Psoas muscle (tissue), 8 donors: Measurements from ENCODE around the gene KASH5. TPM values are rescaled to one million over a fixed set of nuclear protein-coding genes. Genes with fewer than 3 reads are reported as not detected.

Experiments used
- ATAC-seq, 4 donors: fragments of 200-7000 bp; cut with Tn5 transposase; one replicate each; pipeline ENCODE4 v1.9.1; 2020; ENCODE audit warnings: moderate library complexity in 3 of 4, mild to moderate bottlenecking in 2 of 4
- DNase-seq, 2 donors: peaks; one replicate each; pipeline ENCODE4 v3.0.0-alpha.2; 2020
- H3K27ac ChIP-seq: fragments of 200-600 bp; one replicate; pipeline ENCODE4 v1.8.0; 2022
- H3K27me3 ChIP-seq, 3 donors: fragments of 200-600 bp in 1 of 3; one replicate each; pipeline versions ENCODE4 v1.6.1 to v1.8.0; 2013 to 2022; ENCODE audit warnings: low read length in 2 of 3, mild to moderate bottlenecking in 2 of 3, moderate library complexity in 1 of 3; ENCODE audit not compliant: insufficient read depth in 3 of 3
- H3K36me3 ChIP-seq, 2 donors: fragments of 200-600 bp in 1 of 2; one replicate each; pipeline versions ENCODE4 v1.6.1 to v1.8.0; 2013 to 2022; ENCODE audit warnings: low read depth in 1 of 2, mild to moderate bottlenecking in 1 of 2, moderate library complexity in 1 of 2; ENCODE audit not compliant: insufficient read depth in 1 of 2
- H3K4me1 ChIP-seq: fragments of 200-600 bp; one replicate; pipeline ENCODE4 v1.8.0; 2022
- H3K4me3 ChIP-seq: fragments of 200-600 bp; one replicate; pipeline ENCODE4 v1.8.0; 2022; ENCODE audit warnings: mild to moderate bottlenecking
- H3K9me3 ChIP-seq: fragments of 200-600 bp; one replicate; pipeline ENCODE4 v1.8.0; 2022
- WGBS, 3 donors: extraction: QIAGEN DNeasy Blood & Tissue Kit; methylation state at CpG; one replicate each; pipeline versions ENCODE4 v1.1.6 to v1.1.7; 2013; 5-methylcytosine and 5-hydroxymethylcytosine counted together
- intact Hi-C, 2 donors: fragments of 100-400 bp; cut with DNase I; formaldehyde crosslinking; loops; one replicate each; pipeline versions ENCODE4 v1.11.0 to v1.14.2; 2022
- polyA plus RNA-seq, 3 donors: library from polyadenylated mRNA; stranded (reverse); fragments of 200-250 nt; gene quantifications; one replicate each; pipeline ENCODE4 v1.2.3, GENCODE V29; 2013
- total RNA-seq, 4 donors: library from RNA; stranded (reverse); fragmentation: NEBNext Ultra II Directional in 2 of 4; extraction: Animal tissue kit (Norgen Biotek cat#: 25700) in 2 of 4; gene quantifications; one replicate each; pipeline versions ENCODE4 v1.2.1 to v1.2.4, GENCODE V29; 2021 to 2023
- TF ChIP-seq, protein P1 (sequence below): fragments of 200-600 bp; IDR thresholded peaks from one replicate; pipeline ENCODE4 v1.8.0; 2022; ENCODE audit warnings: antibody characterized with exemption
- donor health status: healthy with polysubstance abuse.
- donor health status: DM: no; HTN: no; CAD: no; lungs with moderate emphysema.
- donor health status: Bipolar disorder and iron deficiency.
- donor health status: healthy.
- donor health status: DM: yes; HTN: yes; CAD: no.
- donor health status: DM: no; HTN: no; CAD: no.
- donor health status: DM: no; HTN: no; CAD: no.
- donor health status: DM: yes; HTN: yes; CAD: no.

Gene KASH5
- total and polyA plus RNA-seq, 7 donors = not detected

DNA sequence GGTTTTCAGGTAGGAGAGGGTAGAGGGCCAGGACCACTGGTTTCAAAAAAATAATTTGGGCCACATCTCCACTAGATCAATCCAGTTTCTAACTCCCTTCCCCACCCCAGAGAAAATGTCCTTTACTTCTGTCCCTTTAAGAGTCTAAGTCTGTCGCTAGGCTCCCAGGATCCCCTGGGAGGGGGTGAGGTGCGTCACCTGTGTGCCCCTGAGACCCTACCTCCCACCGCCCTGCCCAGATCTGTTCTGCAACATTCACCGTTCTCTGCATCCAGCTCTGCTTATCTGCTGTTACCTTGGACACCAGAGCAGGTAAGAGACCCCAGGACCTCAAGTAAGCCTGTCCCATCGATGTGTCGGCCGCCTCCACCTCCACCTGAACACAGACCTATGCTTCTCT, 37.1 kb downstream of the KASH5 start, which contains the start of gene GFY:
GFY (plus strand) TSS at position 211 of the 400 bp plus-strand sequence. CDS start 1,043 bp downstream, outside the sequence.
- WGBS, 3 donors = 46 to 51% (median 49%) methylated on average over 7 of the region's 7 CpGs
- Histone ChIP-seq H3K4me3 (no peak within 1 kb of the TSS), H3K27me3 (peaks cover 0 to 97% (median 62%) of the 10 kb centered on the region in 3 donors), H3K9me3 (no peaks in the 10 kb centered on the region), H3K27ac (no peak within 1 kb of the TSS), H3K36me3 (no peaks in the 10 kb centered on the region), H3K4me1 (peaks cover 28% of the 10 kb centered on the region)
- TF ChIP-seq, protein P1, sequence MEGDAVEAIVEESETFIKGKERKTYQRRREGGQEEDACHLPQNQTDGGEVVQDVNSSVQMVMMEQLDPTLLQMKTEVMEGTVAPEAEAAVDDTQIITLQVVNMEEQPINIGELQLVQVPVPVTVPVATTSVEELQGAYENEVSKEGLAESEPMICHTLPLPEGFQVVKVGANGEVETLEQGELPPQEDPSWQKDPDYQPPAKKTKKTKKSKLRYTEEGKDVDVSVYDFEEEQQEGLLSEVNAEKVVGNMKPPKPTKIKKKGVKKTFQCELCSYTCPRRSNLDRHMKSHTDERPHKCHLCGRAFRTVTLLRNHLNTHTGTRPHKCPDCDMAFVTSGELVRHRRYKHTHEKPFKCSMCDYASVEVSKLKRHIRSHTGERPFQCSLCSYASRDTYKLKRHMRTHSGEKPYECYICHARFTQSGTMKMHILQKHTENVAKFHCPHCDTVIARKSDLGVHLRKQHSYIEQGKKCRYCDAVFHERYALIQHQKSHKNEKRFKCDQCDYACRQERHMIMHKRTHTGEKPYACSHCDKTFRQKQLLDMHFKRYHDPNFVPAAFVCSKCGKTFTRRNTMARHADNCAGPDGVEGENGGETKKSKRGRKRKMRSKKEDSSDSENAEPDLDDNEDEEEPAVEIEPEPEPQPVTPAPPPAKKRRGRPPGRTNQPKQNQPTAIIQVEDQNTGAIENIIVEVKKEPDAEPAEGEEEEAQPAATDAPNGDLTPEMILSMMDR = no peak
- intact Hi-C loops = no loop called here
- DNase-seq (no peak), ATAC-seq (no peak)

DNA sequence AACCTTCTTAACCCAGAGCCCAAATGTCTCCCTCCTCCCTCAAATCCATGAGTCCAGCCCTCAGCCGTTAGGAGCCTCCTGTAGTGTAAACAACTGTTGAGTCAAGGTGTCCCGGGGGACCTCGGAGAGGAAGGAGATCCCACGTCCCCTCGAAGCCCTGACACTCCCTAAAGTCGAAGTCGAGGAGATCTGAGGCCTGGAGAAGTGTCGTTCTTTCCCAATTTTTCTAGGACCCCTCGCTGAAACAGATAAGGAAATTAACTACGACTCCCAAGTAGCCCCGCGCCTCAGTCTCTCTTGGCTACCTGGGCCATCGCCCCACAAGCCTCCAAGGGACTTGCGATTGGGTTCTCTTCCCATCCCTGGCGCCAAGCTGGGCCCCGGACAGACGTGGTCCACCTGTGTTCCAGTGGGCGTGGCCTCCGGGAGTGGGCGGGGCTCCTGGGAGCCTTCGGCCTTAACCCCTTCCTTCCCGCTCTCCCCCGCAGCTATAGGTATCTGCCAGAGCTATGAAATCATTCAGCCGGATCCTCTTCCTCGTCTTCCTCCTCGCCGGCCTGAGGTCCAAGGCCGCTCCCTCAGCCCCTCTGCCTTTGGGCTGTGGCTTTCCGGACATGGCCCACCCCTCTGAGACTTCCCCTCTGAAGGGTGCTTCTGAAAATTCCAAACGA, 38.0 kb downstream of the KASH5 start:
- Histone ChIP-seq H3K36me3 (no peaks in the 10 kb centered on the region), H3K4me3 (no peak overlapping the region), H3K4me1 (peaks cover 25% of the 10 kb centered on the region), H3K9me3 (no peaks in the 10 kb centered on the region), H3K27me3 (peaks cover 0 to 97% (median 63%) of the 10 kb centered on the region in 3 donors), H3K27ac (no peak overlapping the region)
- TF ChIP-seq, protein P1 = no peak
- 3 to 4% (median 4%) methylated on average over 27 to 30 of the region's 30 CpGs for WGBS, 3 donors
- intact Hi-C loops = no loop called here
- no peak for DNase-seq
- no peak for ATAC-seq

DNA sequence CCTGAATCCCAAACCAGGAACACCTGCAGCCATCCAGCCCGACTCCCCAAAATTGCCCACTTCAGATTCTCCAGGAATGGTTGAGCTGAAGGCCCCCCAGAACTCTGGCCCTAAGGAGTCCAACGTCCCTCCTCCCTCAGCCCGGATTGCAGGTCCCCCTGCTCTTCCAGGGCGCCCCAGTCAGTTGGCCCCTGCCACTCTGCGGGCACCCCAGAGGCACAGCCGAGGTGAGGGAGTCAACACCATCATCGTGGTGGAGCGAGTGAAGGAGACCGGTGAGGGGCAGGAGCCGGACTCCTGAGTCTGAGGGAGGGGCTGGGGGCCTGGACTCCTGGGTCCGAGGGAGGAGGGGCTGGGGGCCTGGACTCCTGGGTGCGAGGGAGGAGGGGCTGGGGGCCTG, 39.3 kb downstream of the KASH5 start:
- peaks cover 0 to 97% (median 65%) of the 10 kb centered on the region in 3 donors for H3K27me3 ChIP-seq

DNA sequence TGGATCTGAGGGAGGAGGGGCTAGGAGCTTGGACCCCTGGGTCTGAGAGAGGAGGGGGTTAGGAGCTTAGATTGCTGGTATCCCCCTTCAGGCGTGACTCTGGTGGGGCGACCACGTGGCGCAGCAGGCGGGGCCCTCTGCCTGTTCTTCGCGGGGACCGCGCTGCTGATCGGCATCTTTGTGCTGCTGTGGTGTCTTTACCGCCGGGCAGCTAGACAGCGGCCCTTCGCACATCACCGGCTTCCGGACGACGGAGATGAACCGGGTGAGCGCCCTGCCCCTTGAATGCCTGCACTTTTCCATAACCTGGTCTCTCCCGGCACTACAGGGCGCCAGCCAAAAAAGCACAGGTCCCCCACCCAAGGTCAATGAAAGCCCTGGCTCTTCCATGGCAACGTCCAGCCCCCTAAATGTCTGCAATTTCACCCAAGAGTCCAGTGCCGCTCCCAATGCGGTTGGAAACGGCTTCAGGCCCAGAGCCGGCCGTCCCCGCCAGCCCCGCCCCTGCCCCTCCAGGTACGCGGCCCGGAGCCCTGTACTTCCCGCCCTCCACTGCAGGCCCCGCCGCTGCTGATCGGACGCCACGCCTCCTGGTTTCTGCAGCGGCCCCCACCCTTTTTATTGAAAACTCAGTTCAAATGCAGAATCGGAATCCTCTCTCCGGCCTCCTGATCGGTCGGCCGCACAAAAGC, 40.0 kb downstream of the KASH5 start:
- TF ChIP-seq, protein P1 = no peak
- intact Hi-C loops = no loop called here
- Histone ChIP-seq H3K9me3 (no peaks in the 10 kb centered on the region), H3K4me3 (peak overlapping the region; percentile 7), H3K4me1 (peaks cover 14% of the 10 kb centered on the region), H3K27me3 (peaks cover 0 to 97% (median 64%) of the 10 kb centered on the region in 3 donors), H3K36me3 (no peaks in the 10 kb centered on the region), H3K27ac (no peak overlapping the region)
- WGBS, 3 donors = 1 to 2% (median 1%) methylated on average over 44 to 45 of the region's 45 CpGs
- no peak for DNase-seq
- ATAC-seq = no peak

More for the DNA sequence above, 39.3 kb downstream of the KASH5 start:
- Histone ChIP-seq H3K4me3 (no peak overlapping the region), H3K27ac (no peak overlapping the region), H3K4me1 (peaks cover 19% of the 10 kb centered on the region), H3K9me3 (no peaks in the 10 kb centered on the region), H3K36me3 (no peaks in the 10 kb centered on the region)
- TF ChIP-seq, protein P1 = no peak
- intact Hi-C loops = no loop called here
- whole genome bisulfite sequencing, 3 donors = 38 to 47% (median 44%) methylated on average over 12 of the region's 12 CpGs
- DNase-seq = no peak
- no peak for ATAC-seq
